Measurements from ENCODE around the gene CMTM4. TPM values are rescaled to one million over a fixed set of nuclear protein-coding genes. Genes with fewer than 3 reads are reported as not detected.

The CMTM4 gene
- total RNA-seq, 1 experiment from 2014 or later, result 77.8 TPM

GRCh38 chr16:66572356-66572755 lies 124.2 kb downstream of the CMTM4 start:
- no peak for DNase-seq (ENCODE audit: low read depth, low spot score)
- Histone ChIP-seq H3K9ac (ENCODE audit: low read length) (no peak overlapping the region), H3K9me2 (ENCODE audit: insufficient read depth) (no peaks in the 10 kb centered on the region), H3K4me1 (ENCODE audit: control insufficient read depth in 1 of 2, insufficient read depth in 2 of 2, low read length in 2 of 2) (peaks cover 0 to 13% of the 10 kb centered on the region in 2 experiments; a peak in 3 of 4 replicates), H3K36me3 (ENCODE audit: control insufficient read depth in 1 of 2, insufficient read depth in 2 of 2, low read length in 2 of 2) (no peaks in the 10 kb centered on the region), H4K20me1 (ENCODE audit: insufficient read depth) (peaks cover 3% of the 10 kb centered on the region; the same call in 1 of the 2 replicates), H3K79me2 (ENCODE audit: insufficient read depth, low read length) (no peaks in the 10 kb centered on the region), H3K4me3 (replicated peaks in 1 of 2; ENCODE audit: low read depth in 1 of 2, low read length in 2 of 2) (no peak overlapping the region), H3K9me3 (ENCODE audit: control insufficient read depth in 1 of 2, insufficient read depth in 1 of 2, low read depth in 1 of 2, low read length in 2 of 2) (no peaks in the 10 kb centered on the region), H2AFZ (ENCODE audit: low read depth, low read length, poor library complexity, severe bottlenecking) (no peak overlapping the region), H3K4me2 (ENCODE audit: low read length) (no peak overlapping the region), H3K27me3 (ENCODE audit: insufficient read depth, low read length) (no peaks in the 10 kb centered on the region), H3K27ac (ENCODE audit: low read depth, low read length) (no peak overlapping the region)
- intact Hi-C loops (cut with micrococcal nuclease), result no loop called here
- CTCF ChIA-PET, result interaction anchor here (1.3 kb wide), 1 partner anchor 9 kb away, joined by 3 read pairs; no protein-coding TSS in a partner anchor
- no peak for ATAC-seq
- no peak for TF ChIP-seq TCF7L2 (IDR thresholded peaks at IDR 0.05; ENCODE audit: borderline replicate concordance, extremely low read depth, insufficient read depth, insufficient read length)
- TF ChIP-seq CBX3 (IDR thresholded peaks at IDR 0.05; ENCODE audit: low read depth), result no peak
- no peak for TF ChIP-seq REST (IDR thresholded peaks at IDR 0.05; ENCODE audit: low read depth)
- no peak for TF ChIP-seq POLR2AphosphoS5 (IDR thresholded peaks at IDR 0.05; ENCODE audit: low read depth, low read length)
- TF ChIP-seq JUND (IDR thresholded peaks at IDR 0.05), result no peak
- no peak for TF ChIP-seq EGR1 (IDR thresholded peaks at IDR 0.05; ENCODE audit: low read depth)
- no peak for TF ChIP-seq CEBPB (IDR thresholded peaks at IDR 0.05; ENCODE audit: low read depth)
- POLR2A ChIA-PET, result no interaction called here
- no TSS peak for BruUV-seq (replicated peaks)
- RAD21 ChIA-PET (ENCODE audit: low non-redundant PET in 1 of 2, low total read pairs in 2 of 2, uncharacterized antibody in 2 of 2, unreplicated experiment in 2 of 2), result no interaction called here

Measured in HCT116 (cell line).